OCI-LY3 (cell line): ENCODE results near the gene HAPSTR1.

ENCODE experiments used
- H2AFZ ChIP-seq: fragments of 200-600, 300-600 bp; shearing (Covaris generic); 2 replicates; pipeline ENCODE4 v1.6.0; 2014; ENCODE audit warnings: antibody characterized with exemption, low read depth, low read length
- H3K27ac ChIP-seq: fragments of 200-600, 300-600 bp; sonication (generic); 2 replicates; pipeline ENCODE4 v1.5.1; 2014; ENCODE audit warnings: mild to moderate bottlenecking, low read length, moderate library complexity, mixed read lengths
- H3K27me3 ChIP-seq: fragments of 200-600, 300-600 bp; sonication (generic); 2 replicates; pipeline ENCODE4 v1.6.1; 2014; ENCODE audit warnings: low read depth, low read length, mixed read lengths
- H3K36me3 ChIP-seq: fragments of 200-600, 300-600 bp; sonication (generic); replicated peaks from 2 replicates; pipeline ENCODE3; 2014; ENCODE audit warnings: low read depth, low read length, mixed read lengths
- H3K4me1 ChIP-seq: fragments of 300-600, 200-600 bp; sonication (generic); 2 replicates; pipeline ENCODE4 v1.6.1; 2014; ENCODE audit warnings: low read length, mixed read lengths
- H3K4me2 ChIP-seq: fragments of 200-600, 300-600 bp; sonication (generic); 2 replicates; pipeline ENCODE4 v1.6.1; 2014; ENCODE audit warnings: low read length, mixed read lengths
- H3K4me3 ChIP-seq: fragments of 300-600, 200-600 bp; sonication (generic); 2 replicates; pipeline ENCODE4 v1.5.1; 2014; ENCODE audit warnings: antibody characterized with exemption, mild to moderate bottlenecking, low read length, moderate library complexity
- H3K79me2 ChIP-seq: fragments of 300-600, 200-600 bp; shearing (Covaris generic); 2 replicates; pipeline ENCODE4 v1.6.1; 2014; ENCODE audit warnings: mild to moderate bottlenecking, low read length, mixed read lengths
- H3K9ac ChIP-seq: fragments of 300-600, 200-600 bp; shearing (Covaris generic); 2 replicates; pipeline ENCODE4 v1.6.0; 2014; ENCODE audit warnings: mild to moderate bottlenecking, low read length, moderate library complexity
- H3K9me3 ChIP-seq: fragments of 200-600, 300-600 bp; shearing (Covaris generic); 2 replicates; pipeline ENCODE4 v1.6.1; 2014; ENCODE audit warnings: low read length, mixed read lengths; ENCODE audit not compliant: insufficient read depth
- H4K20me1 ChIP-seq: fragments of 200-600, 300-600 bp; sonication (generic); 2 replicates; pipeline ENCODE4 v1.6.1; 2016; ENCODE audit warnings: low read length, mixed read lengths; ENCODE audit not compliant: insufficient read depth
- EZH2phosphoT487 ChIP-seq: fragments of 200-600 bp; shearing (Covaris generic); IDR thresholded peaks from 2 replicates; pipeline ENCODE4 v1.6.1; 2018; ENCODE audit warnings: antibody characterized with exemption, mixed run types, low read depth
- TF ChIP-seq, protein P1 (sequence below): fragments of 200-600, 300-600 bp; sonication (generic); IDR thresholded peaks from 2 replicates; pipeline ENCODE4 v1.5.1; 2014; ENCODE audit warnings: antibody characterized with exemption, low read length, low read depth

The HAPSTR1 gene

DNA sequence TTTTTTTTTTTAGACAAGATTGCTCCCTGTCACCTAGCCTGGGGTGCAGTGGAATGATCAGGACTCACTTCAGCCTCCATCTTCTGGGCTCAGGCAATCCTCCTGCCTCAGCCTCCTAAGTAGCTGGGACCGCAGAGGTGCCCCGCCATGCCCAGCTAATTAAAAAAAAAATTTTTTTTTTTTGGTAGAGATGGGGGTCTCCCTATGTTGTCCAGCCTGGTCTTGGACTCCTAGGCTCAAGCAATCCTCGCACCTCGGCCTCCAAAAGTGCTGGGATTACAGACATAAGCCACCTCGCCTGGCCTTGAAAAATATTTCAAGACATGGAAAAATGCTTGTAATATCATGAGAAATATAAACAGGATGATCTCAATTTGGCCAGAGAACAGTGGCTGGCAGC, 42.9 kb downstream of the HAPSTR1 start:
- H3K4me1 ChIP-seq = peaks cover 5% of the 10 kb centered on the region
- H3K9me3 ChIP-seq = no peaks in the 10 kb centered on the region
- peaks cover 7% of the 10 kb centered on the region for H3K27me3 ChIP-seq
- H4K20me1 ChIP-seq = no peaks in the 10 kb centered on the region
- no peak overlapping the region for H3K9ac ChIP-seq
- H2AFZ ChIP-seq = no peak overlapping the region
- H3K27ac ChIP-seq = no peak overlapping the region
- H3K4me2 ChIP-seq = no peak overlapping the region
- H3K4me3 ChIP-seq = no peak overlapping the region
- TF ChIP-seq, protein P1, sequence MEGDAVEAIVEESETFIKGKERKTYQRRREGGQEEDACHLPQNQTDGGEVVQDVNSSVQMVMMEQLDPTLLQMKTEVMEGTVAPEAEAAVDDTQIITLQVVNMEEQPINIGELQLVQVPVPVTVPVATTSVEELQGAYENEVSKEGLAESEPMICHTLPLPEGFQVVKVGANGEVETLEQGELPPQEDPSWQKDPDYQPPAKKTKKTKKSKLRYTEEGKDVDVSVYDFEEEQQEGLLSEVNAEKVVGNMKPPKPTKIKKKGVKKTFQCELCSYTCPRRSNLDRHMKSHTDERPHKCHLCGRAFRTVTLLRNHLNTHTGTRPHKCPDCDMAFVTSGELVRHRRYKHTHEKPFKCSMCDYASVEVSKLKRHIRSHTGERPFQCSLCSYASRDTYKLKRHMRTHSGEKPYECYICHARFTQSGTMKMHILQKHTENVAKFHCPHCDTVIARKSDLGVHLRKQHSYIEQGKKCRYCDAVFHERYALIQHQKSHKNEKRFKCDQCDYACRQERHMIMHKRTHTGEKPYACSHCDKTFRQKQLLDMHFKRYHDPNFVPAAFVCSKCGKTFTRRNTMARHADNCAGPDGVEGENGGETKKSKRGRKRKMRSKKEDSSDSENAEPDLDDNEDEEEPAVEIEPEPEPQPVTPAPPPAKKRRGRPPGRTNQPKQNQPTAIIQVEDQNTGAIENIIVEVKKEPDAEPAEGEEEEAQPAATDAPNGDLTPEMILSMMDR = no peak
- TF ChIP-seq EZH2phosphoT487 = no peak
- H3K79me2 ChIP-seq = no peaks in the 10 kb centered on the region
- H3K36me3 ChIP-seq = no peaks in the 10 kb centered on the region

DNA sequence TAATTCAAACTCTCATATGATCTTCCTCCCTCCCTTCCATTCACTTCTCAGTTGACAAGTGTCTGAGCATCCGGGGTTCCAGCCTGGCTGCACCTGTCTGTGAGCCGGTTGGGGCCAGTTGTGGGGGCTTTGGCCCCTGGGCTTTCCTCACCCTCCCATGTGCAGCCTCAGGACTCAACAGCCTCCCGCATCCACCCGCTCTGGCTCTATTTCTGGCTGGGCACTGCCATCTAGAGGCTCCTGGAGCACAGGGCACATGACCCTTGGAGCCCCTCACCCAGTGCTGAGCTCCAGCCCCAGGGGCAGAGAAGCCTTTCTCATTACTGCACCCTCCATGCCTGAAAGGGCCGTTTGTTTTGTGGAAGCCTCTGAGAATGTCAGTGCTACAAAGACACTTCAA, 43.3 kb downstream of the HAPSTR1 start:
- no peak overlapping the region for H3K4me3 ChIP-seq
- no peak overlapping the region for H3K27ac ChIP-seq
- H3K9ac ChIP-seq = no peak overlapping the region
- peaks cover 7% of the 10 kb centered on the region for H3K27me3 ChIP-seq
- H3K79me2 ChIP-seq = no peaks in the 10 kb centered on the region
- TF ChIP-seq, protein P1 = peak; percentile 71
- no peak for TF ChIP-seq EZH2phosphoT487
- no peaks in the 10 kb centered on the region for H4K20me1 ChIP-seq
- H3K36me3 ChIP-seq = no peaks in the 10 kb centered on the region
- H3K4me2 ChIP-seq = no peak overlapping the region
- no peak overlapping the region for H2AFZ ChIP-seq
- peaks cover 8% of the 10 kb centered on the region for H3K4me1 ChIP-seq
- H3K9me3 ChIP-seq = no peaks in the 10 kb centered on the region

DNA sequence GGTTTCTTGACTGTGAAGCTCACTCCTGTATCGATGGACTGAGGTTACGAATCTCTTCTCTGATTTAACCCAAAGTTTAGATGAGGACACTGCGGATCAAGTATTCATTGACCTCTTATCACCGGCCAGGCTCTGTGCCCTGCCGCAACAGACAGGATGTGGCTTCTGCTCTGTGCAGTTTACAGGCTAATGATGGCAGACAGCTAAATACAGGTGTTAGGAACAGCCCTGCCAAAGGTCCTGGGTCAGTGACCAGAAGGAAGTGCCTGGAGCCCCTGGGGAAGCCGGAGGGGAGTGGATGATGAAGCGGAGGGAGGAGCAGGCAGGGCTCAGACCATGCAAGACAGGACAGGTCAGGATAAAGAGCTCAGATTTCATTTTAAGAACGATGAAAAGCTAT, 44.4 kb downstream of the HAPSTR1 start:
- H2AFZ ChIP-seq = no peak overlapping the region
- H3K27me3 ChIP-seq = peaks cover 7% of the 10 kb centered on the region
- H3K9me3 ChIP-seq = no peaks in the 10 kb centered on the region
- no peaks in the 10 kb centered on the region for H4K20me1 ChIP-seq
- H3K4me3 ChIP-seq = no peak overlapping the region
- no peak overlapping the region for H3K4me2 ChIP-seq
- H3K27ac ChIP-seq = no peak overlapping the region
- TF ChIP-seq EZH2phosphoT487 = no peak
- H3K4me1 ChIP-seq = peaks cover 9% of the 10 kb centered on the region
- H3K9ac ChIP-seq = no peak overlapping the region
- no peaks in the 10 kb centered on the region for H3K36me3 ChIP-seq
- no peaks in the 10 kb centered on the region for H3K79me2 ChIP-seq

DNA sequence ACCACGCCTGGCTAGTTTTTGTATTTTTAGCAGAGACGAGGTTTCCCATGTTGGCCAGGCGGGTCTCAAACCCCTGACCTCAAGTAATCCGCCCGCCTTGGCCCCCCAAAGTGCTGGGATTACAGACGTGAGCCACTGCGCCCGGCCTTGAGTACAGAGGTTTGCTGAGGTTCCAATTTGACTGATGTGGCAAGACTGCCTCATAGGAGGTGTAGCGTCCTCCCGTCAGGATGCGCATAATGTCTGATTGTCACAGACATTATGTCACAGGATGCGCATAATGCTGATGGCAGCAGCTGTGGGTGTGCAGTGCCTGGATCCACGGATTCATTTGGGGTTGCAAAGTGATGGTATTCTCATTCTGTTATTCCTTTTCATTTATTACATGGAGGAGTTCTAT, 45.2 kb downstream of the HAPSTR1 start:
- TF ChIP-seq, protein P1 = no peak
- TF ChIP-seq EZH2phosphoT487 = no peak
- Histone ChIP-seq H2AFZ (no peak overlapping the region), H3K36me3 (no peaks in the 10 kb centered on the region), H3K4me3 (no peak overlapping the region), H3K27me3 (peaks cover 7% of the 10 kb centered on the region), H4K20me1 (no peaks in the 10 kb centered on the region), H3K79me2 (no peaks in the 10 kb centered on the region), H3K27ac (no peak overlapping the region), H3K4me2 (no peak overlapping the region), H3K9me3 (no peaks in the 10 kb centered on the region), H3K9ac (no peak overlapping the region), H3K4me1 (peaks cover 9% of the 10 kb centered on the region)
